NCI-H1436 treated with DMSO at 0.1 percent for 48 hours (cell line): ENCODE measurements around the gene FAM72C.
"Not testable (repeated sequence)": the region's sequence is repeated elsewhere in the genome, so short reads cannot be mapped to it uniquely, and the experiment has no call there.

Experiments used
- DNase-seq: peaks from one replicate; lab custom pipeline; 2025; lab: John Stamatoyannopoulos, UW

Gene FAM72C

DNA sequence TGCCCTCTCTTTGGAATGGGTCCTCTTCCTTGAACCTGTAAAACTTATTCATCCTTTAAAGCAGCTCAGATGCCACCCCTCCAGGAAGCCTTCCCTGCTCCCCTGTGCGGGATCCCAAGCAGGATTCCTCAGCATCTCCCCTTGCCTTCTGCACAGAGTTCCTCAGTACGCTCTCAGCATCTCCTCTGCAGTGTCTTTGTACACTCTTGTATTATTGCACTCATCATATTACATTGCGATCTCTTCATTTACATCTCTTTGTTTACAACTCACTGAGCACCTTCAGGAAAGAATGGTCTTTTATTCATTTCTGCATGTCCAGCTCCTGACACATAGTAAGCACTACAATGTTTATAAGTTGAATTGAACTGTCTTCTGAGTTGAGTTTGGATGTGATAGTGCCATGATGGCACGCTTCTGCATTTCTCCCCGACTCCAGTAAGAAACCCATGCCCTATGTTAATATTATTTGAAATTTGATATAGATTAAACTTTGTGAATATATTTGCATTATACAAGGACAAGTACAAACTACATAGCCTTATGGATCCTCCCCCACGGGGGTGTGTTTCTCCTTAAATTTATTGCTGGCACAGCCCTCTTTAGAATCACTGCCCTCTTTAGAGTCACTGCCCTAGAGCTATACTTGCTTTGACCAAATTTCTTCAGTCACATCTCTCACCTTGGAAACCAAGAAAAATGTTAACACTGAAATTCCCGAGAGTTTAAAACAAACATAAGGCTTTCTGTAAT, 13.1 kb upstream of the FAM72C start:
- DNase-seq = not testable (repeated sequence)

- DNase-seq = not testable (repeated sequence)
Observed at GRCh38 chr1:143974416-143974815, 2.6 kb upstream of the FAM72C start.

DNA sequence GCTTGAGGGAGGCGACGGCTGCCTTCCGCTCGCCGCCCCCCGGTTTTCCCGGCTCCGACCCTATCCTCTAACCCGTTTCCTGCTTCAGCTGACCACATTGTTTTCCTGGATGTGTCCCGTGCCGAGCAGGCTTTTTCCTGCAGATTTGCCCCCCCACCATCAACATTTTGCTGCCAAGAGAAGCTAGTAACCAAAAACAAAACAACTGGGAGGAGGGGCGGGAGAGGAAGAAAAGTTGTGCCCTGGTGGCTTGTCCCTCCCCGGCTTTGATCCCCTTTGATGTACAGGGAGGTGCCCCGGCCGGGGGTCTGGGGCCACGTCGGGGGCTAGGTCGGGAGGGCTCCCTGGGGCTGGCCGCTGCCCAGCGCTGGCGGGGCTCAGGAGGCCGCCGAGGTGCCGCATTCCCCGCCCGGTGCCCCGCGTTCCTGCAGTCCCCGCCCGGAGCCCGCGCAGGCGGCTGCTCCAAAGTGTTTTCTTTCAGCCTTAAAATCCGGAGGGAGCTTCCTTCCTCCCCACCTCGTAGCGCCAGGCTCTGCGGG, 2.2 kb upstream of the FAM72C start:
- not testable (repeated sequence) for DNase-seq

DNA sequence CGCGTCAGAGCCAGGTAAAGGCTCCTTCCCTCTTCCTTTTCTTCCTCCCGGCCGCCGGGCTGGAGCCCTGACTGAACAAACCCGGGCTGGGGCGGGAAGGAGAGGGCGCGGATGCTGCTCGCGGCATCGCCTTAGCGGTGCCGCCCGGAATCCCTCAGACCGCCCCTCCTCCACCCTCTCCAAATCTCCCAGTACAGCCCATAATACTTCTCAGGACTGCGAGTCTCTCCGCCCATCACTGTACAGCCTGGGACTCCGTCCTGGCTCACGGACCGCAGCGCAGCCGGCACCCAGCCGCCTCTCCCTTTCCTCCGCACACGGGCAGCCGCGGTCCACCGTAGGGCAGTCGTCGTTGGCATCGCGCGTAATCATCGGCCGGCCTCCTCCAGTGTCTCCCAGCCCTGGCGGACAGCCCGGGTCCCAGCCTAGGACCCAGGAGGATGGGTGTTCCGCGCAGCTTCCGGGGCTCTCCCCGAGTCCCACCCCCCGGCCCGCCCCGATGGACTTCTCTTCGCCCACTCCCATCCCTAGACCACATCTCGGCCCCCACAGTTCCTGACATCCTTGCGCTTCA, 1.1 kb upstream of the FAM72C start:
- DNase-seq = not testable (repeated sequence)

DNA sequence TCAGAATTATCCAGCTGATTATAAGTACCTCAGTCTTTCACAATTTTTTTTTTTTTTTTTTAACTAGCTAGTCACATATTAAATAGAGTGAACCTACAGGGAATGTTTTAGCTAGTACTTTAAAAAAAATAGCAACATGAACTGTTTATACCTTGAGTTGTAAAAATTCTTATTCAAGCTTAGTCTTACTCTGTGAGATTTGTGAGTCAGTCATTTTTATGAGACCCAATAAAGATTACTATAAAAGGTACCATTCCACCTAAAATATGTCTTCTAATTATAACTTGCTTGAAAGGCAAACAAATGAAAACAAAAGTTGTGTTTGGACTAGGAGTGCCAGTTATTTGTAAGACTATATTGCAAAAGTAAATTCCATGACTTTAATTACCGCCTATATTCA, 5.9 kb downstream of the FAM72C start:
- not testable (repeated sequence) for DNase-seq

- DNase-seq = not testable (repeated sequence)
Observed at GRCh38 chr1:143964294-143964693, 7.5 kb downstream of the FAM72C start.

GRCh38 chr1:143955930-143956329, 15.9 kb downstream of the FAM72C start:
- DNase-seq = not testable (repeated sequence)

- not testable (repeated sequence) for DNase-seq
Observed at GRCh38 chr1:143952913-143953312, 18.9 kb downstream of the FAM72C start.

DNA sequence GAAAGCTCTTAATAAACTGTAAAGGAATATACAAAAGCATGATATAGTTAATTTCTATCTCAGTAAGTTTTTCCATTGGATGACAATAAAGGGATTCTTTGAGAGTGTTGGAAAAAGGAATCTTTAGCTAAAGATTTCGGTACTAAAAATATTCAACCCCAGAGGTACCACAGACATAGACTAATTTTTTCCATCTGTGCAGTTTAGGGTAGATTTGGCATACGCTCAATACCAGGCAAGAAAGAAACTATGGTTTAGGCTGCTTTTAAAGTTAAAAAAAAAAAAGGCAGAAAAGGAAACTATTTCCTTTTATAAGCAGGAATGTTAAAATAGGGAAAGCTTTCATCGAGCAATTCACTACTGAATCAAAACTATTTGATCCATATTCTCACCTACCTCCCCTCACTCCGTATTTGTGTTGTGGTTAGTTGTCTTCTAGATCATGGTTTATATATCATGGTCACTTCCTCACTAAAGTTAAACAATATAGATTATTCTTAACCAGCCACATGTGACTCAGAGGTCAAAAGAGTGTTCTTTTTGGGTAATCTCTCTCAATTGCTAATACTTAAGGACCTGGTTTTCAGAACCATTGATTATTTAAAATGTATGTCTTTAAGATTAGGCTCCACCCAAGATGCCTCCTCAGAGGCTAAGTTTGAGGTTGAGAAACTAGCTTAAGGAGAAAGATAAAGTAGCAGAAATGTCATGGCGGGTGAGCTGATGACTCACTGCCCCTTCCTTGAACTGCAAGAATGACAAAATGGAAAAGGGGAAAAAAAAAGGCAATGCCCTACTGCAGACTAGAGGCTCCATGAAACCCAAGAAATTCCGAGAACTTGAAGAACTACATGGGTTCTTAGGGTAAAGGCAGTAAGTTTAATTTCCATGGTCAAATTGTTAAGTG, 20.0 kb downstream of the FAM72C start:
- DNase-seq = not testable (repeated sequence)

GRCh38 chr1:143947749-143948148, 24.0 kb downstream of the FAM72C start:
- not testable (repeated sequence) for DNase-seq

DNA sequence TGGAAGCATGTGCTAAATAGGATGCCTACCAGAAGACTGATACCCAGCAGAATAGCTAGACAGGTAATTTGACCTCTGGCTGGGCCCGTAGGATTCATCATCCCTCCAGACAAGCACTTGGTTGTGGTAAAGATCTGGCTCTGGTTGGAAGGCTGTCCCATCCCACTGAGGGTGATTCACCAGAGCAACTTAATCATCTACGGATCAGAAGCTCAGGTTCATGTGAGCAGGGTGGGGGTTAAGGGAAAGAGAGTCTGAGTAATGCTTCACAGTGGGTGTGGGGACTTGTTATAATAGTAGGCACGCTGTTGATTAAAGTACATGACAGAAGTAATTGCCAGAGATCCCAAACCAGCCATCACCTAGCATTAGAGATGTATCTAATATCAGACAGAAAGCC, 26.5 kb downstream of the FAM72C start:
- DNase-seq = not testable (repeated sequence)

GRCh38 chr1:143944576-143945240, 27.1 kb downstream of the FAM72C start:
- not testable (repeated sequence) for DNase-seq

DNA sequence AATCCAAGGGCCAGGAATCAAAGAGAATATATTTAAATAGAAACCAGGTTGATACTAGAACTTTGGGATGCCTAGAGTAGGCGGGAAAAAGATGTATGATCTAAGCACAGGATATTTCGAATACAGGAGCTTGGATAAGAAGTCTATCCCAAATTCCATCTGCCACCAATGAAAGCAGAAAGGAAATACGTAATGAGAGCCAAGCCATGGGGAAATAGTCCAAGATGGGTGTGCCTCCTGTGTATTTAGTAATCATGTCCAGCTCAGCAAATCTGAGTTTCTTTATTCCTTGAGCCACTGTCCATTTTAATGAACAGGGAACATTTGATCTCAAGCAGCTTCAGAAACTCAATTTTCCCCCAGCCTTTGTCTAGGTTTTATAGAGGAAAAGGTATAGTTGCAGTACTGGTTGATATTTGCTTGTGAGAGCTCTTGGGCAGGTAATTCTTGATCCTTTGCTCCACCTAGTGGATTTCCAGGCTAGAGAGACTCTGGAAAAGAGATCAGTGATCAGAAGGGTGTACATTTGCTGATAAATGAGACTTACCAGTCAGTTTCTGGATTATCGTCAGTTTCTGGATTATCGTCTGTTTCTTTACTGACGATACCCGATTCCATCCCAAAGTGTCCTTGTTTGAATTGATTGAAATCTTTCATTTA, 28.3 kb downstream of the FAM72C start:
- DNase-seq = not testable (repeated sequence)

DNA sequence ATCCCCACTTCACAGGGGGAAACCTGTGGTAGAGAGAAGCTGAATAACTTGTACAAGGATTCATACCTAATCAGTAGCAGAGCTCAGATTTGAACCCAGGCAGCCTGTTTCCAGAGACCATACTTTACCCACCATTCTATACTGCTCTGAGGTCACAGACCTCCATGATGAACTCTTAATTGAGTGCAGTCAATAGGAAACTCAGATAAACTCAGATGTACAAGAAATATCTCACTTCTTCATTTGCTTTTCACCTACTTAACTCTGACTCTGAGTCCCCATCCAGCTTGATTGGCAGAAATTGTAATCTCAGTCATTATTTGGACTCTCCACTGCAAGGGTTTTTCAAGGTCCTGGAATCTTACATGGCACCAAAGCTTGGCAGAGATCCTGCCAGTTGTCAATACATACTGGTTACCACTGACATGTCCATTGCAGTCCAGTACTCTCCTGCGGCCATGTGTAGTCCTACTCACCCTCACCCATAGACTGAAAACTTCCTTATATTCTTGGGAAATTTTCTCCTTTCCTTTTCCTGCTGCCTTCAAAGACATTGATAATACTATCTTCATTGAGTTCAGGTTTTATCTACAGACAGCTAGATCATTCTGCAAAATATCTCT, 29.4 kb downstream of the FAM72C start:
- DNase-seq = not testable (repeated sequence)

DNA sequence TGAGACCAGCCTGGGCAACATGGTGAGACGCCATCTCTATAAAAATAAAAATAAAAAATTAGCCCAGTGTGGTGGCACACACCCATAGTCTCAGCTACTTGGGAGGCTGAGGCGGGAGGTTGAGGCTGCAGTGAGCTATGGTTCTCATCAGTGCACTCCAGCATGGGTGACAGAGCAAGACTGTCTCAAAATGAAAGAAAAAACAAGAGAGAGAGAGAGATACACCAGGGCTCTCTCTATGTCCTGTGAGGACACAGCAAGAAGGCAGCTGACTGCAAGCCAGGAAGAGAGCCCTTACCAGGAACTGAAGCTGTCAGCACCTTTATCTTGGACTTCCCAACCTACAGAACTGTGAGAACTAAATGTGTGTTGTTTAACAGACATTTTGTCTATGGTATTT, 32.1 kb downstream of the FAM72C start:
- DNase-seq = not testable (repeated sequence)

- DNase-seq = not testable (repeated sequence)
Observed at GRCh38 chr1:143938922-143939321, 32.9 kb downstream of the FAM72C start.

DNA sequence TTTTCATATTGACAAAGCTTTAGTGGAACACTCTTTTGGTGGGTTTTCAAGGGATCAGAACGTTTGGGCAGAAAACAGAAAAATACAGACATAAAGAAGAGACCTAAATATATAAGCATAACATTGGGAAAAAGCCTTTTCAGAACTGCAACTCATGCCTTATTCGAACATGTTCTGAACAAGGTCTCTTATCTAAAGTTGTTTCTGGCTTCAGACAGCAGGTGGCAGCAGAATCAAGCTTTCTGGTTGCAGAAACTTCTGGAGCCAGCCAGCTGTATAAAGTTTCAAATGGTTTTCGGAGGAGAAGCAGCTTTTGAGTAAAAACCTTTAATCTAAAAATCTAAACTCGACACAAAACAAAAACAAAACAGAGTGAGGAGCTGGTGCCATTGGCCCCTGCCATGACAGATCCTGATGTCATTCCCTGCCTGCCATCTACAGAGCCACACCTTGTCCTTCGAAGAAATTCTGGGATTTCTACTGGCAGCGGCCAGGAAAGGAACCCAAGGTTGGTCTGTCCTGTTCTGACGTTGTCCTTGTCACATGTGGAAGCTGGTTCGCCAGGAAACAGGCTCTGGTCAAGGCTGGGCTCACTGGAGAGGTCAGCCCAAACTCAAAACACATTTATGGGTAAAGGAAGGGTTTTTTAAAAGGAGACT, 35.2 kb downstream of the FAM72C start:
- DNase-seq = not testable (repeated sequence)

GRCh38 chr1:143919127-143919526, 52.7 kb downstream of the FAM72C start:
- DNase-seq = not testable (repeated sequence)

GRCh38 chr1:143918552-143918951, 53.2 kb downstream of the FAM72C start:
- DNase-seq = not testable (repeated sequence)

DNA sequence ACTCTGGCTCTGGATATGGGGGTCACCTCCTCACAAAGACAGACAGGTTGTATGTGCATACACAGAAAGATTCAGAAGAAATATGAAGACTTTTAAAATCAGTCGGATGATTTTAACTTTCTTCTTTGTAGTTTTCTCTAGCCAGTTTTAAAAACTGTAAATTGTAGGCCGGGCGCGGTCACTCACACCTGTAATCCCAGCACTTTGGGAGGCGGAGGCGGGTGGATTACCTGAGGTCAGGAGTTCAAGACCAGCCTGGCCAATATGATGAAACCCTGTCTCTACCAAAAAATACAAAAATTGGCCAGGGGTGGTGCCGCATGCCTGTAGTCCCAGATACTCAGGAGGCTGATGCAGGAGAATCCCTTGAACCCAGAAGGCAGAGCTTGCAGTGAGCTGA, 58.1 kb downstream of the FAM72C start:
- not testable (repeated sequence) for DNase-seq
